Measurements from ENCODE around the gene PLCB4. TPM values are rescaled to one million over a fixed set of nuclear protein-coding genes. Genes with fewer than 3 reads are reported as not detected.
"Not testable (repeated sequence)": the region's sequence is repeated elsewhere in the genome, so short reads cannot be mapped to it uniquely, and the experiment has no call there.

PLCB4 gene
- total RNA-seq, 2 experiments from 2014 or later = not detected

DNA sequence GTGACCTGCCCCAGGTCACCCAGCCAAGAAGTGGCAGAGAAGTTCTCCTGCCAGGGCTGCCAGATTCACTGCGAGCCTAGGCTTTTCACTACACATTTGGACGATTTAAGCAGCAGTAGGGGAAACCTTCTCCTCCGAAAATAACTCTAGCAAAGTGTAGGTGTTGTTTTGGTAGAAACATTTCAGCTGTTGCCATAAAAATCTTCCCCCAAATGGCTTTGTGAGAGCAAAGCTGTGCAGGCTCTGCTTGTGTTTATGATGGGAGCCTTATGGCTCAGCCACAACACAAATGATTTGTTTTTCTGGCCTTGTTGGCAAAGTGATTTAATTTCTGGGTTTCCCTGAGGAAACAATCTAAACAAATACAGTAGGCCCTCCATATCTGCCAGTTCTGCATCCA, 81.8 kb downstream of the PLCB4 start:
- intact Hi-C loops (cut with micrococcal nuclease; ENCODE audit: unreplicated experiment) = no loop called here
- no peak overlapping the region for H3K4me3 ChIP-seq (ENCODE audit: low read depth, low read length, poor library complexity, severe bottlenecking)
- no peak overlapping the region for H3K27ac ChIP-seq (ENCODE audit: low read depth, low read length, poor library complexity, severe bottlenecking)
- H2AFZ ChIP-seq (ENCODE audit: low read length) = no peak overlapping the region
- H3K79me2 ChIP-seq (ENCODE audit: insufficient read depth, low read depth, low read length) = no peaks in the 10 kb centered on the region
- POLR2A ChIA-PET = interaction anchor here (0.7 kb wide), 1 partner anchor 935 kb away, joined by 3 read pairs; no protein-coding TSS in a partner anchor
- CTCF ChIA-PET (ENCODE audit: unreplicated experiment) = no interaction called here
- H3K4me1 ChIP-seq (ENCODE audit: insufficient read depth, low read length, poor library complexity, severe bottlenecking) = no peaks in the 10 kb centered on the region
- no peaks in the 10 kb centered on the region for H3K36me3 ChIP-seq (ENCODE audit: insufficient read depth, low read length)
- no peaks in the 10 kb centered on the region for H4K20me1 ChIP-seq (ENCODE audit: insufficient read depth, low read length)
- no peak for DNase-seq (ENCODE audit: low spot score)
- no peak overlapping the region for H3K4me2 ChIP-seq (ENCODE audit: low read length)
- no peak for TF ChIP-seq EZH2phosphoT487 (IDR thresholded peaks at IDR 0.05; ENCODE audit: borderline replicate concordance, low read depth, low read length)
- TF ChIP-seq, protein P1, sequence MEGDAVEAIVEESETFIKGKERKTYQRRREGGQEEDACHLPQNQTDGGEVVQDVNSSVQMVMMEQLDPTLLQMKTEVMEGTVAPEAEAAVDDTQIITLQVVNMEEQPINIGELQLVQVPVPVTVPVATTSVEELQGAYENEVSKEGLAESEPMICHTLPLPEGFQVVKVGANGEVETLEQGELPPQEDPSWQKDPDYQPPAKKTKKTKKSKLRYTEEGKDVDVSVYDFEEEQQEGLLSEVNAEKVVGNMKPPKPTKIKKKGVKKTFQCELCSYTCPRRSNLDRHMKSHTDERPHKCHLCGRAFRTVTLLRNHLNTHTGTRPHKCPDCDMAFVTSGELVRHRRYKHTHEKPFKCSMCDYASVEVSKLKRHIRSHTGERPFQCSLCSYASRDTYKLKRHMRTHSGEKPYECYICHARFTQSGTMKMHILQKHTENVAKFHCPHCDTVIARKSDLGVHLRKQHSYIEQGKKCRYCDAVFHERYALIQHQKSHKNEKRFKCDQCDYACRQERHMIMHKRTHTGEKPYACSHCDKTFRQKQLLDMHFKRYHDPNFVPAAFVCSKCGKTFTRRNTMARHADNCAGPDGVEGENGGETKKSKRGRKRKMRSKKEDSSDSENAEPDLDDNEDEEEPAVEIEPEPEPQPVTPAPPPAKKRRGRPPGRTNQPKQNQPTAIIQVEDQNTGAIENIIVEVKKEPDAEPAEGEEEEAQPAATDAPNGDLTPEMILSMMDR (conservative IDR thresholded peaks at IDR 0.05; ENCODE audit: low read length) = no peak
- BruUV-seq (replicated peaks) = no TSS peak
- H3K9me2 ChIP-seq (ENCODE audit: insufficient read depth, low read length) = no peaks in the 10 kb centered on the region
- no peaks in the 10 kb centered on the region for H3K9me3 ChIP-seq (ENCODE audit: low read length)

DNA sequence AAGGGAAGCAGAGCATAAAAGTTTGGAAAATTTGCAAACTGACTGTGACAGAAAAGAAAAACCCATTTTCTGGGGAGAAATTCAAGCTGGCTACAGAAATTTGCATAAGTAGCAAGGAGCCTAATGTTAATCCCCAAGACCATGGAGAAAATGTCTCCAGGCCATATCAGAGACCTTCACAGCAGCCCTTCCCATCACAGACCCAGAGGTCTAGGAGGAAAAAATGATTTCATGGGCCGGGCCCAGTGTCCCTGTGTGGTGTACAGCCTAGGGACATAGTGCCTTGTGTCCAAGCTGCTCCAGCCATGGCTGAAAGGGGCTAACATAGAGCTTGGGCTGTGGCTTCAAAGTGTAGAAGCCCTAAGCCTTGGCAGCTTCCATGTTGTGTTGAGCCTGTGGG, 83.3 kb downstream of the PLCB4 start:
- H3K9me3 ChIP-seq (ENCODE audit: low read length); CTCF ChIA-PET (ENCODE audit: unreplicated experiment); H3K27ac ChIP-seq (ENCODE audit: low read depth, low read length, poor library complexity, severe bottlenecking); BruUV-seq (replicated peaks); H2AFZ ChIP-seq (ENCODE audit: low read length); DNase-seq (ENCODE audit: low spot score); H3K79me2 ChIP-seq (ENCODE audit: insufficient read depth, low read depth, low read length); H3K4me3 ChIP-seq (ENCODE audit: low read depth, low read length, poor library complexity, severe bottlenecking); intact Hi-C loops (cut with micrococcal nuclease; ENCODE audit: unreplicated experiment); H3K4me2 ChIP-seq (ENCODE audit: low read length); H3K36me3 ChIP-seq (ENCODE audit: insufficient read depth, low read length); H3K9me2 ChIP-seq (ENCODE audit: insufficient read depth, low read length); POLR2A ChIA-PET; H3K4me1 ChIP-seq (ENCODE audit: insufficient read depth, low read length, poor library complexity, severe bottlenecking); H4K20me1 ChIP-seq (ENCODE audit: insufficient read depth, low read length): not testable (repeated sequence)

GRCh38 chr20:9154464-9155024, 85.7 kb downstream of the PLCB4 start:
- CTCF ChIA-PET (ENCODE audit: unreplicated experiment) = no interaction called here
- Histone ChIP-seq H4K20me1 (ENCODE audit: insufficient read depth, low read length) (no peaks in the 10 kb centered on the region), H3K36me3 (ENCODE audit: insufficient read depth, low read length) (no peaks in the 10 kb centered on the region), H3K4me1 (ENCODE audit: insufficient read depth, low read length, poor library complexity, severe bottlenecking) (no peaks in the 10 kb centered on the region), H3K9me3 (ENCODE audit: low read length) (no peaks in the 10 kb centered on the region), H2AFZ (ENCODE audit: low read length) (no peak overlapping the region), H3K27ac (ENCODE audit: low read depth, low read length, poor library complexity, severe bottlenecking) (no peak overlapping the region), H3K4me2 (ENCODE audit: low read length) (no peak overlapping the region), H3K4me3 (ENCODE audit: low read depth, low read length, poor library complexity, severe bottlenecking) (no peak overlapping the region), H3K9me2 (ENCODE audit: insufficient read depth, low read length) (no peaks in the 10 kb centered on the region), H3K79me2 (ENCODE audit: insufficient read depth, low read depth, low read length) (no peaks in the 10 kb centered on the region)
- POLR2A ChIA-PET = interaction anchor here (0.9 kb wide), 1 partner anchor 14 kb away, joined by 3 read pairs; no protein-coding TSS in a partner anchor
- no peak for DNase-seq (ENCODE audit: low spot score)
- no peak for TF ChIP-seq EZH2phosphoT487 (IDR thresholded peaks at IDR 0.05; ENCODE audit: borderline replicate concordance, low read depth, low read length)
- TF ChIP-seq, protein P1 (conservative IDR thresholded peaks at IDR 0.05; ENCODE audit: low read length) = no peak
- BruUV-seq (replicated peaks) = no TSS peak
- intact Hi-C loops (cut with micrococcal nuclease; ENCODE audit: unreplicated experiment) = no loop called here

Measured in OCI-LY7 (cell line).